ENCODE results near the gene SMAGP. TPM values are rescaled to one million over a fixed set of nuclear protein-coding genes. Genes with fewer than 3 reads are reported as not detected.

The SMAGP gene
- total and polyA plus RNA-seq, 2 of the 13 experiments (the other 11 are each of a cell fraction or from before 2014, with no cell fraction given), result 9.2 TPM

GRCh38 chr12:51270067-51270950 is at the start of gene SMAGP (continued):
- TF ChIP-seq ZNF737 (CRISPR knock-in tag; IDR thresholded peaks at IDR 0.05; ENCODE audit: borderline replicate concordance), result no peak
- no peak for TF ChIP-seq ZNF512 (CRISPR knock-in tag; IDR thresholded peaks at IDR 0.05)
- TF ChIP-seq SOX6 (IDR thresholded peaks at IDR 0.05), result no peak
- TF ChIP-seq SOX6 (CRISPR knock-in tag; IDR thresholded peaks at IDR 0.05), result no peak
- TF ChIP-seq ZNF644 (CRISPR knock-in tag; IDR thresholded peaks at IDR 0.05; ENCODE audit: low read depth), result 0 out of 2 replicates have a peak, but pooled peaks have one; percentile 57
- no peak; the same call in 1 of the 2 replicates for TF ChIP-seq ZNF512B (CRISPR knock-in tag; IDR thresholded peaks at IDR 0.05; ENCODE audit: borderline replicate concordance)
- no peak for TF ChIP-seq ZNF605 (CRISPR knock-in tag; IDR thresholded peaks at IDR 0.05)
- no peak for TF ChIP-seq ZBTB10 (CRISPR knock-in tag; IDR thresholded peaks at IDR 0.05; ENCODE audit: borderline replicate concordance)
- 0 out of 2 replicates have a peak, but pooled peaks have one; percentile 61 for TF ChIP-seq ZNF547 (CRISPR knock-in tag; IDR thresholded peaks at IDR 0.05)
- no peak for TF ChIP-seq CBX2 (IDR thresholded peaks at IDR 0.05; ENCODE audit: low read depth, low read length)
- no peak for TF ChIP-seq CBX2 (CRISPR knock-in tag; IDR thresholded peaks at IDR 0.05; ENCODE audit: low read depth)
- no peak for TF ChIP-seq NFKBIZ (CRISPR knock-in tag; IDR thresholded peaks at IDR 0.05)
- no peak for TF ChIP-seq ZNF766 (CRISPR knock-in tag; IDR thresholded peaks at IDR 0.05; ENCODE audit: borderline replicate concordance)
- TF ChIP-seq POLR2AphosphoS5 (IDR thresholded peaks at IDR 0.05; ENCODE audit: low read depth, low read length), result peak; percentile 51
- no peak for TF ChIP-seq MBNL3 (CRISPR knock-in tag; conservative IDR thresholded peaks at IDR 0.05)
- peak; percentile 9; the same call in 1 of the 2 replicates for TF ChIP-seq ISL2 (CRISPR knock-in tag; IDR thresholded peaks at IDR 0.05)
- no peak; the same call in 1 of the 2 replicates for TF ChIP-seq IRF2 (CRISPR knock-in tag; IDR thresholded peaks at IDR 0.05)
- no peak; the same call in 1 of the 2 replicates for TF ChIP-seq REXO4 (CRISPR knock-in tag; IDR thresholded peaks at IDR 0.05; ENCODE audit: borderline replicate concordance)
- no peak for TF ChIP-seq ZNF282 (IDR thresholded peaks at IDR 0.05; ENCODE audit: partially characterized antibody)
- no peak for TF ChIP-seq ZNF660 (CRISPR knock-in tag; IDR thresholded peaks at IDR 0.05; ENCODE audit: borderline replicate concordance, low read depth)
- 0 out of 2 replicates have a peak, but pooled peaks have one; percentile 3 for TF ChIP-seq KAT8 (CRISPR knock-in tag; IDR thresholded peaks at IDR 0.05)
- no peak; the same call in 1 of the 2 replicates for TF ChIP-seq CBX5 (CRISPR knock-in tag; IDR thresholded peaks at IDR 0.05; ENCODE audit: borderline replicate concordance)
- no peak for TF ChIP-seq TBL1XR1 (IDR thresholded peaks at IDR 0.05; ENCODE audit: borderline replicate concordance, low read length, partially characterized antibody)
- TF ChIP-seq THYN1 (CRISPR knock-in tag; IDR thresholded peaks at IDR 0.05; ENCODE audit: borderline replicate concordance, low read depth), result no peak

Measured in HepG2 (cell line).